Ovary (tissue), 3 donors: ENCODE results near the gene ANO2.

Experiments used
- CTCF ChIP-seq, 3 donors: fragments of 450-650 bp in 2 of 3; fragments of 200-600 bp in 1 of 3; IDR thresholded peaks; one replicate each; pipeline versions ENCODE4 v1.5.1 to v1.8.0; 2016 to 2022; ENCODE audit warnings: antibody characterized with exemption in 3 of 3, mild to moderate bottlenecking in 1 of 3
- EP300 ChIP-seq: sonication (generic); formaldehyde crosslinking; IDR thresholded peaks from one replicate; pipeline ENCODE4 v1.6.1; 2017; ENCODE audit warnings: antibody characterized with exemption
- donor health status: DM: no; HTN: no; CAD: no.

- no peak for TF ChIP-seq EP300
- no peak for TF ChIP-seq CTCF (IDR thresholded peaks at IDR 0.05)
These were observed 250.2 kb downstream of the ANO2 start for GRCh38 chr12:5694759-5695409.
